SK-N-DZ (cell line): ENCODE data around the gene NDUFA8.
A peak's percentile ranks its signal among the peaks of the same experiment; 100 is the strongest.

Experiments used
- DNase-seq: peaks from one replicate; pipeline ENCODE4 v3.0.0-alpha.2; 2015; ENCODE audit warnings: low spot score
- small RNA-seq, 2 experiments: library from RNA; depleted of rRNA; stranded (forward); fragments of <200 nt; gene quantifications; one replicate each; pipeline ENCODE3, GENCODE V24; 2014

Gene NDUFA8

GRCh38 chr9:122102156-122102555, 57.4 kb downstream of the NDUFA8 start:
- DNase-seq = no peak

- no peak for DNase-seq
Measured at GRCh38 chr9:122100756-122101155, 58.8 kb downstream of the NDUFA8 start.

GRCh38 chr9:122099271-122099869, 60.2 kb downstream of the NDUFA8 start:
- DNase-seq = peak; percentile 79

- DNase-seq = no peak
Measured at GRCh38 chr9:122097679-122098315, 61.8 kb downstream of the NDUFA8 start.

GRCh38 chr9:122096620-122097415, 62.8 kb downstream of the NDUFA8 start:
- no peak for DNase-seq

- DNase-seq = peak; percentile 72
Measured at GRCh38 chr9:122095010-122095767, 64.4 kb downstream of the NDUFA8 start.

Small RNAs within 50 kb of the gene (small RNA-seq; reads per million reads assigned to genes)
- gene MIR4478 = 0 reads per million in 2 experiments
